ENCODE measurements around the gene NONO. TPM values are rescaled to one million over a fixed set of nuclear protein-coding genes. Genes with fewer than 3 reads are reported as not detected.

Gene NONO
- 210 and 288 TPM in 2 replicates for polyA plus RNA-seq (2012; rRNA removed)
- 195 and 232 TPM in 2 replicates for polyA plus RNA-seq (2012; cell fraction: cytosol; rRNA removed)
- polyA plus RNA-seq (2012; cell fraction: nucleus; rRNA removed): 380 and 614 TPM in 2 replicates

DNA sequence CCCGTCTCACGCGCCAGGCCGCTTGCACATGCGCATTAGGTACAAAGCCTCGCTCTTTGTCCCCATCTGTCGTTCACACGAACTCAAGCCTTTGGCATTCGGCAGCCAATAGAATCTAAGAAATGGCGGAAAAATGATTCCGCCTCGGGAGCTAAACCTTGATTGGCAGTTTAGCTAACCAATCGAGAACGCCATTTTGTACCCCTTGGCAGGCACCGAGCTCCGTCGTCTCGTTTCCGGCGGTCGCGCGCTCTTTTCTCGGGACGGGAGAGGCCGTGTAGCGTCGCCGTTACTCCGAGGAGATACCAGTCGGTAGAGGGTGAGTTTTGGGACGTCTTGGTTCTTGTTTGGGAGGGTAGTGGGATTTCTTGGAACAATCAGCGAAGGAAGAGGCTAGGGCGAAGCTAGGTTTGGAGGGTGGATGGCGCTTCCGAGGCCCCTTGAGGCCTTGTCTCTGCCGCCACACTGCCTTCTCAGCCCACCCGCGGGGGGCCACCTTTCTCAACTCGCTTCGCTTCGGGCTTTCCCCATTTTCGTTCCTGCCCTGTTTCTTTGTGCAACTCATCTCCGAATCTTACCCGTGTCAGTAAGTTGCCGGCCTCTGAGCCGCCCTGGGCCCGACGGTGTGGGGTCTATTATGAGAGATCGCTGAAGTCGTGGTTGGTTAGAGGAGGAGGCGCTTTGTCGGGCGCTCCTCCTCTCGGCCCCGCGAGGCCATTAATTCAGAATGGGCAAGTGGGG is at the start of gene NONO:
Gene NONO, plus strand, starts transcription at position 233 of the 741 bp plus-strand sequence. CDS start 7,003 bp downstream, outside the sequence.
- Histone ChIP-seq H3K9me3 (no peaks in the 10 kb centered on the region), H3K9ac (peak within 1 kb of the TSS; percentile 93), H4K20me1 (ENCODE audit: insufficient read depth) (peaks cover 45% of the 10 kb centered on the region), H3F3A (replicated peaks; ENCODE audit: insufficient read depth) (peaks cover 12% of the 10 kb centered on the region), H3K27me3 (ENCODE audit: insufficient read depth) (no peaks in the 10 kb centered on the region; the same call in 1 of the 2 replicates), H3K27ac (ENCODE audit: low read depth in 2 of 2, low read length in 1 of 2) (peak within 1 kb of the TSS; percentile 96 to 97), H2AFZ (ENCODE audit: low read depth) (peak within 1 kb of the TSS; percentile 77), H3K36me3 (replicated peaks in 1 of 2; ENCODE audit: control insufficient read depth in 1 of 2, insufficient read depth in 2 of 2, low read length in 1 of 2) (peaks cover 17 to 31% of the 10 kb centered on the region in 2 experiments), H3K4me2 (peak within 1 kb of the TSS; percentile 72), H3K4me1 (ENCODE audit: control insufficient read depth in 1 of 2, insufficient read depth in 2 of 2, low read depth in 1 of 2, low read length in 1 of 2) (peaks cover 0 to 6% of the 10 kb centered on the region in 2 experiments; a peak in 3 of 4 replicates), H3K4me3 (ENCODE audit: low read depth in 2 of 2, low read length in 1 of 2) (peak within 1 kb of the TSS; percentile 76 to 88), H3K79me2 (ENCODE audit: insufficient read depth) (peaks cover 51% of the 10 kb centered on the region), H3K9me2 (no peaks in the 10 kb centered on the region)
- ChIA-PET POLR2A (interaction anchor here (0.7 to 1.9 kb wide), 7 partner anchors 9 to 1129 kb away, joined by 3 to 19 read pairs (median 3); partner anchors contain the start of genes TAF1 and ZMYM3), CTCF (interaction anchor here (0.9 to 1.4 kb wide), 2 partner anchors 13 to 82 kb away, joined by 3 to 5 read pairs; partner anchors contain the start of gene TAF1)
- under 1% methylated on average over 51 of the region's 57 CpGs for WGBS (ENCODE audit: low lambda C conversion rate)
- peak; percentile 91 for DNase-seq
- TF ChIP-seq MAX (IDR thresholded peaks at IDR 0.05; ENCODE audit: low read depth): peak; percentile 29
- TF ChIP-seq, protein P1, sequence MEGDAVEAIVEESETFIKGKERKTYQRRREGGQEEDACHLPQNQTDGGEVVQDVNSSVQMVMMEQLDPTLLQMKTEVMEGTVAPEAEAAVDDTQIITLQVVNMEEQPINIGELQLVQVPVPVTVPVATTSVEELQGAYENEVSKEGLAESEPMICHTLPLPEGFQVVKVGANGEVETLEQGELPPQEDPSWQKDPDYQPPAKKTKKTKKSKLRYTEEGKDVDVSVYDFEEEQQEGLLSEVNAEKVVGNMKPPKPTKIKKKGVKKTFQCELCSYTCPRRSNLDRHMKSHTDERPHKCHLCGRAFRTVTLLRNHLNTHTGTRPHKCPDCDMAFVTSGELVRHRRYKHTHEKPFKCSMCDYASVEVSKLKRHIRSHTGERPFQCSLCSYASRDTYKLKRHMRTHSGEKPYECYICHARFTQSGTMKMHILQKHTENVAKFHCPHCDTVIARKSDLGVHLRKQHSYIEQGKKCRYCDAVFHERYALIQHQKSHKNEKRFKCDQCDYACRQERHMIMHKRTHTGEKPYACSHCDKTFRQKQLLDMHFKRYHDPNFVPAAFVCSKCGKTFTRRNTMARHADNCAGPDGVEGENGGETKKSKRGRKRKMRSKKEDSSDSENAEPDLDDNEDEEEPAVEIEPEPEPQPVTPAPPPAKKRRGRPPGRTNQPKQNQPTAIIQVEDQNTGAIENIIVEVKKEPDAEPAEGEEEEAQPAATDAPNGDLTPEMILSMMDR (IDR thresholded peaks at IDR 0.05): peak; percentile 26; the same call in 1 of the 2 replicates
- no peak for TF ChIP-seq RCOR1 (IDR thresholded peaks at IDR 0.05; ENCODE audit: low read length)
- TF ChIP-seq NRF1 (IDR thresholded peaks at IDR 0.05; ENCODE audit: low read depth, low read length): peak; percentile 71
- TF ChIP-seq CHD2 (IDR thresholded peaks at IDR 0.05; ENCODE audit: low read length, partially characterized antibody): peak; percentile 84
- TF ChIP-seq GABPA (IDR thresholded peaks at IDR 0.05; ENCODE audit: low read depth): peak; percentile 74
- no peak for TF ChIP-seq FOSL2 (IDR thresholded peaks at IDR 0.05; ENCODE audit: borderline replicate concordance, low read depth)
- no peak for TF ChIP-seq FOXJ3 (CRISPR knock-in tag; IDR thresholded peaks at IDR 0.05)
- 0 out of 2 replicates have a peak, but pooled peaks have one; percentile 28 for TF ChIP-seq ELF1 (IDR thresholded peaks at IDR 0.05)
- TF ChIP-seq EP300 (IDR thresholded peaks at IDR 0.05; ENCODE audit: borderline replicate concordance in 1 of 2, low read depth in 1 of 2, low read length in 1 of 2): no peak
- TF ChIP-seq, protein P2, sequence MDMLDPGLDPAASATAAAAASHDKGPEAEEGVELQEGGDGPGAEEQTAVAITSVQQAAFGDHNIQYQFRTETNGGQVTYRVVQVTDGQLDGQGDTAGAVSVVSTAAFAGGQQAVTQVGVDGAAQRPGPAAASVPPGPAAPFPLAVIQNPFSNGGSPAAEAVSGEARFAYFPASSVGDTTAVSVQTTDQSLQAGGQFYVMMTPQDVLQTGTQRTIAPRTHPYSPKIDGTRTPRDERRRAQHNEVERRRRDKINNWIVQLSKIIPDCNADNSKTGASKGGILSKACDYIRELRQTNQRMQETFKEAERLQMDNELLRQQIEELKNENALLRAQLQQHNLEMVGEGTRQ (IDR thresholded peaks at IDR 0.05; ENCODE audit: borderline replicate concordance, low read depth, low read length): no peak
- TF ChIP-seq MXI1 (IDR thresholded peaks at IDR 0.05; ENCODE audit: low read depth, low read length): peak; percentile 10; the same call in 1 of the 2 replicates
- TF ChIP-seq GATA2 (CRISPR knock-in tag; IDR thresholded peaks at IDR 0.05): no peak
- TF ChIP-seq NFIC (IDR thresholded peaks at IDR 0.05; ENCODE audit: borderline replicate concordance): no peak
- no peak for TF ChIP-seq FOXM1 (IDR thresholded peaks at IDR 0.05; ENCODE audit: low read depth)
- TF ChIP-seq, protein P3, sequence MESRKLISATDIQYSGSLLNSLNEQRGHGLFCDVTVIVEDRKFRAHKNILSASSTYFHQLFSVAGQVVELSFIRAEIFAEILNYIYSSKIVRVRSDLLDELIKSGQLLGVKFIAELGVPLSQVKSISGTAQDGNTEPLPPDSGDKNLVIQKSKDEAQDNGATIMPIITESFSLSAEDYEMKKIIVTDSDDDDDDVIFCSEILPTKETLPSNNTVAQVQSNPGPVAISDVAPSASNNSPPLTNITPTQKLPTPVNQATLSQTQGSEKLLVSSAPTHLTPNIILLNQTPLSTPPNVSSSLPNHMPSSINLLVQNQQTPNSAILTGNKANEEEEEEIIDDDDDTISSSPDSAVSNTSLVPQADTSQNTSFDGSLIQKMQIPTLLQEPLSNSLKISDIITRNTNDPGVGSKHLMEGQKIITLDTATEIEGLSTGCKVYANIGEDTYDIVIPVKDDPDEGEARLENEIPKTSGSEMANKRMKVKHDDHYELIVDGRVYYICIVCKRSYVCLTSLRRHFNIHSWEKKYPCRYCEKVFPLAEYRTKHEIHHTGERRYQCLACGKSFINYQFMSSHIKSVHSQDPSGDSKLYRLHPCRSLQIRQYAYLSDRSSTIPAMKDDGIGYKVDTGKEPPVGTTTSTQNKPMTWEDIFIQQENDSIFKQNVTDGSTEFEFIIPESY (IDR thresholded peaks at IDR 0.05; ENCODE audit: borderline replicate concordance, low read depth): peak; percentile 75; the same call in 1 of the 2 replicates
- TF ChIP-seq, protein P4, sequence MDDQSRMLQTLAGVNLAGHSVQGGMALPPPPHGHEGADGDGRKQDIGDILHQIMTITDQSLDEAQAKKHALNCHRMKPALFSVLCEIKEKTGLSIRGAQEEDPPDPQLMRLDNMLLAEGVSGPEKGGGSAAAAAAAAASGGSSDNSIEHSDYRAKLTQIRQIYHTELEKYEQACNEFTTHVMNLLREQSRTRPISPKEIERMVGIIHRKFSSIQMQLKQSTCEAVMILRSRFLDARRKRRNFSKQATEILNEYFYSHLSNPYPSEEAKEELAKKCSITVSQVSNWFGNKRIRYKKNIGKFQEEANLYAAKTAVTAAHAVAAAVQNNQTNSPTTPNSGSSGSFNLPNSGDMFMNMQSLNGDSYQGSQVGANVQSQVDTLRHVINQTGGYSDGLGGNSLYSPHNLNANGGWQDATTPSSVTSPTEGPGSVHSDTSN (IDR thresholded peaks at IDR 0.05): peak; percentile 98
- no peak; the same call in 1 of the 2 replicates for TF ChIP-seq SIN3A (IDR thresholded peaks at IDR 0.05; ENCODE audit: borderline replicate concordance, low read depth, low read length)
- TF ChIP-seq, protein P5, sequence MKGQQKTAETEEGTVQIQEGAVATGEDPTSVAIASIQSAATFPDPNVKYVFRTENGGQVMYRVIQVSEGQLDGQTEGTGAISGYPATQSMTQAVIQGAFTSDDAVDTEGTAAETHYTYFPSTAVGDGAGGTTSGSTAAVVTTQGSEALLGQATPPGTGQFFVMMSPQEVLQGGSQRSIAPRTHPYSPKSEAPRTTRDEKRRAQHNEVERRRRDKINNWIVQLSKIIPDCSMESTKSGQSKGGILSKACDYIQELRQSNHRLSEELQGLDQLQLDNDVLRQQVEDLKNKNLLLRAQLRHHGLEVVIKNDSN (IDR thresholded peaks at IDR 0.05; ENCODE audit: borderline replicate concordance, low read depth): no peak
- no peak for TF ChIP-seq MEF2A (IDR thresholded peaks at IDR 0.05; ENCODE audit: borderline replicate concordance, low read depth)

Measured in SK-N-SH (cell line).